Gastrocnemius medialis (tissue), 4 donors: Measurements from ENCODE around the gene KATNAL1. TPM values are rescaled to one million over a fixed set of nuclear protein-coding genes. Genes with fewer than 3 reads are reported as not detected.

Source experiments
- ATAC-seq, 2 donors: fragments of 150-250 bp; one replicate each; pipeline ENCODE4 v1.9.1; 2016
- DNase-seq, 2 donors: peaks; one replicate each; pipeline ENCODE4 v3.0.0-alpha.2; 2019
- H3K27ac ChIP-seq, 4 donors: fragments of 200-600 bp; sonication (generic); 1 replicate in 1 of 4; 2 replicates in 3 of 4; pipeline ENCODE4 v1.5.1; 2016 to 2018; ENCODE audit warnings: mild to moderate bottlenecking in 2 of 4, moderate library complexity in 1 of 4
- H3K27me3 ChIP-seq, 3 donors: fragments of 200-600 bp; sonication (generic) in 2 of 3; 1 replicate in 1 of 3; 2 replicates in 2 of 3; pipeline versions ENCODE4 v1.5.1 to v1.6.0; 2016 to 2019; ENCODE audit warnings: mild to moderate bottlenecking in 1 of 3, moderate library complexity in 1 of 3
- H3K36me3 ChIP-seq, 2 donors: fragments of 200-600 bp; sonication (generic) in 1 of 2; one replicate each; pipeline ENCODE4 v1.5.1; 2017 to 2018
- H3K4me1 ChIP-seq, 2 donors: fragments of 200-600 bp; sonication (generic) in 1 of 2; one replicate each; pipeline ENCODE4 v1.5.1; 2016 to 2017; ENCODE audit warnings: mild to moderate bottlenecking in 2 of 2
- H3K4me3 ChIP-seq, 4 donors: fragments of 200-600 bp; sonication (generic) in 3 of 4; 1 replicate in 1 of 4; 2 replicates in 3 of 4; pipeline ENCODE4 v1.5.1; 2016 to 2019; ENCODE audit warnings: mild to moderate bottlenecking in 2 of 4
- H3K9me3 ChIP-seq, 3 donors: fragments of 200-600 bp; sonication (generic) in 2 of 3; 1 replicate in 1 of 3; 2 replicates in 2 of 3; pipeline ENCODE4 v1.5.1; 2016 to 2019
- POLR2A ChIP-seq, 2 donors: fragments of 450-650 bp; IDR thresholded peaks; one replicate each; pipeline ENCODE4 v1.6.1; 2017; ENCODE audit warnings: antibody characterized with exemption in 2 of 2, mild to moderate bottlenecking in 2 of 2, moderate library complexity in 2 of 2
- in situ Hi-C, 4 donors: fragments of 200-750 bp; cut with MboI; loops; one replicate each; pipeline versions ENCODE4 v1.15.0 to v1.8.0; 2017; ENCODE audit warnings: low sequenced_read_pairs in 4 of 4
- intact Hi-C: fragments of 100-400 bp; cut with DNase I; formaldehyde crosslinking; loops from one replicate; pipeline ENCODE4 v1.15.1; 2023; ENCODE audit warnings: low total_unique reads
- total RNA-seq, 4 donors: library from RNA; depleted of rRNA; stranded (reverse); fragments of >200 nt; gene quantifications; one replicate each; pipeline versions ENCODE4 v1.1.0 to v1.2.3, GENCODE V29; 2016
- TF ChIP-seq, protein P1 (sequence below), 5 experiments: fragments of 450-650 bp in 3 of 5; fragments of 200-600 bp in 2 of 5; sonication (generic) in 2 of 5; IDR thresholded peaks in 4 of 5; conservative IDR thresholded peaks in 1 of 5; 1 replicate in 4 of 5; 2 replicates in 1 of 5; pipeline ENCODE4 v1.5.1; 2016 to 2019; ENCODE audit warnings: antibody characterized with exemption in 5 of 5, mild to moderate bottlenecking in 3 of 5, moderate library complexity in 3 of 5

KATNAL1 gene
- total RNA-seq, 4 donors from 2014 or later = 10.2 to 18.9 (median 12.1) TPM

DNA sequence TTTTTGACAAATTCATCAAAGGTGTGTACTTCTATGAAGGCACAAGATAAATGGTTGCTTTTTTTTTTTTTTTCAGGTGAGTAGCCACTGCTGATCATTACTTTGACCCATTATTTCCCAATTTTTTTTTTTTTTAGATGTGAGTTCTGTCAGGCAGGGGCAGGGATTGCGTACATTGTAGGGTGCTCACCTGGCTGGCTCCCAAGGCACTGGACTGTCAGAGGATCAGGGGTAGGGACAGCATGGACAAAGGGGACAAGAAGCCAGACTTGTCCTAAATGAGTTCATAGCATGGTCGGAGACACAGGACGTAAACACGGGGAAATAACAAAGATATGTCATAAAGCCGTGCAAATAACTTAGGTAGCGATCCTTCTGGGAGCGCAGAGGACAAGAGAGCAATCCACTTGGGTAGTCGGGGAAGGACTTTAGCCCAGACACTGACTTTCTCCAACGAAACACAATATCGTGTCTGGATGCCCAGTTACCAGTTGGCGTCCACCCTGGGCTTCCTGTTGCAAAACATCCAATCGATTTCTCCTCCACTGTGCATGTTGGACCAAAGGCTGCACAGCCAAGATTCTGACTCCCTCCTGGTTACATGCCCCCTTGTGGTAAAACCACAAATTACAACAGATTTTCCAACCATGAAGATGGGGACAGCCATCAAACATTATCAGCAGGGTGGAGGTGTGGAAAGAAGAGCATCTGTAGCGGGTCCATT is 27.5 kb upstream of the KATNAL1 start:
- Histone ChIP-seq H3K27me3 (no peaks in the 10 kb centered on the region), H3K27ac (no peak overlapping the region), H3K9me3 (no peaks in the 10 kb centered on the region), H3K4me1 (peaks cover 3% of the 10 kb centered on the region in 2 donors), H3K4me3 (no peak overlapping the region), H3K36me3 (no peaks in the 10 kb centered on the region)
- intact Hi-C loops = no loop called here
- ATAC-seq (peak; percentile 32 to 57), DNase-seq (no peak)
- TF ChIP-seq, protein P1, sequence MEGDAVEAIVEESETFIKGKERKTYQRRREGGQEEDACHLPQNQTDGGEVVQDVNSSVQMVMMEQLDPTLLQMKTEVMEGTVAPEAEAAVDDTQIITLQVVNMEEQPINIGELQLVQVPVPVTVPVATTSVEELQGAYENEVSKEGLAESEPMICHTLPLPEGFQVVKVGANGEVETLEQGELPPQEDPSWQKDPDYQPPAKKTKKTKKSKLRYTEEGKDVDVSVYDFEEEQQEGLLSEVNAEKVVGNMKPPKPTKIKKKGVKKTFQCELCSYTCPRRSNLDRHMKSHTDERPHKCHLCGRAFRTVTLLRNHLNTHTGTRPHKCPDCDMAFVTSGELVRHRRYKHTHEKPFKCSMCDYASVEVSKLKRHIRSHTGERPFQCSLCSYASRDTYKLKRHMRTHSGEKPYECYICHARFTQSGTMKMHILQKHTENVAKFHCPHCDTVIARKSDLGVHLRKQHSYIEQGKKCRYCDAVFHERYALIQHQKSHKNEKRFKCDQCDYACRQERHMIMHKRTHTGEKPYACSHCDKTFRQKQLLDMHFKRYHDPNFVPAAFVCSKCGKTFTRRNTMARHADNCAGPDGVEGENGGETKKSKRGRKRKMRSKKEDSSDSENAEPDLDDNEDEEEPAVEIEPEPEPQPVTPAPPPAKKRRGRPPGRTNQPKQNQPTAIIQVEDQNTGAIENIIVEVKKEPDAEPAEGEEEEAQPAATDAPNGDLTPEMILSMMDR (IDR thresholded peaks at IDR 0.05 in 4 of 5, conservative IDR thresholded peaks at IDR 0.05 in 1 of 5) = peak in 4 of 5 experiments; percentile 27 to 50 (median 37)
- TF ChIP-seq POLR2A (IDR thresholded peaks at IDR 0.05) = no peak
- in situ Hi-C loops = loop anchor here in 1 of 4 donors (25.0 kb wide), 1 partner anchor 198 kb away; no protein-coding TSS in a partner anchor

DNA sequence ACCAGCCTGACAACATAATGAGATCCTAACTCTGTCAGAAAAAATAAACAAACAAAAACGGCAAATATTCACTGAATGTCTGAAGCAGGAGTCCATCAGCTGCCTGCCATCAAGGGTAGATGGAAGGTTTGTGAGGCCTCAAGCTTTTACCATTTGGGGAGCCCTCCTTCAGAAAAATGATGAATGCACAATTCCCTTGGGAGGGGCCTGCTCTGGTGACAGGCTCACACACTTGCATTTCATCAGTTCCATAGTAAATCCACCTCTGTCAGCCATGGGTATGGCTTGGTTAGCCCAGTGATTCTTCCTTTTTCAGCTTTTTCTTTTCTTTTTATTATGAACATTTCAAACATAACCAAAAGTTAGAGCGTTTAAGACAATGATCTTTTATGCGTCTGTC is 26.3 kb upstream of the KATNAL1 start:
- in situ Hi-C loops = loop anchor here in 1 of 4 donors (25.0 kb wide), 1 partner anchor 196 kb away; no protein-coding TSS in a partner anchor
- intact Hi-C loops = no loop called here
- Histone ChIP-seq H3K9me3 (no peaks in the 10 kb centered on the region), H3K27me3 (no peaks in the 10 kb centered on the region), H3K36me3 (no peaks in the 10 kb centered on the region), H3K4me3 (no peak overlapping the region), H3K4me1 (no peaks in the 10 kb centered on the region), H3K27ac (no peak overlapping the region)
- no peak for TF ChIP-seq POLR2A (IDR thresholded peaks at IDR 0.05)
- TF ChIP-seq, protein P1 (IDR thresholded peaks at IDR 0.05 in 4 of 5, conservative IDR thresholded peaks at IDR 0.05 in 1 of 5) = no peak
- no peak for ATAC-seq
- DNase-seq = no peak

DNA sequence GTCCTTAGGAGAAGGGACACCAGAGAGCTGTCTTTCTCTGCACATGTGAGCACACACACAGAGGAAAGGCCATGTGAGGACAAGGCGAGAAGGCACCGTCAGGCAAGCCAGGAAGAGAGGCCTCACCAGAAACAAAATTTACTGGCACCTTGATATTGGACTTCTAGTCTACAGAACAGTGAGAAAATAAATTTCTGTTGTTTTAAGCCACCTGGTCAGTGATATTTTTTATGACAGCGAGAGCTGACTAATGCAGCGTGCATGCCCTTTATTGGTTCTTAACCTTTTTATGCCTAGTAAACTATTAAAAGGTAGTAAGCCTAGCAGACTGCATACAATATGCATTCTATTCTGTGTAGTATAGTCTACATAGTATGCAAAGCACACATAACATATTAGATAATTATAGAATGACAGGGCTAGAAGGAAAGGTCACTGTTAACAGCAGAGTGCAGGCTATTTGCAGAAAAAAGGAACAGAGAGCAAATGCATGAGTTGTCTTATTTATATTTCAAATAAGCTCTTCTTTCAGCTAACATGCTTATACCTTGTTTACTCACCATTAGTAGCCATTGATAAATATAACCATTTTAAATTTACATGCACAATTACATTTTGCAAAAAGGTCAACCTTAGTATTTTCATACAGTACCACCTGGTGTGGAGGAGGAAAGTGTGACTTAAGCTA is 25.2 kb upstream of the KATNAL1 start:
- Histone ChIP-seq H3K4me1 (no peaks in the 10 kb centered on the region), H3K9me3 (no peaks in the 10 kb centered on the region), H3K4me3 (no peak overlapping the region), H3K27ac (no peak overlapping the region), H3K27me3 (no peaks in the 10 kb centered on the region), H3K36me3 (no peaks in the 10 kb centered on the region)
- in situ Hi-C loops (loop anchor here in 1 of 4 donors (25.0 kb wide), 1 partner anchor 195 kb away; no protein-coding TSS in a partner anchor), intact Hi-C loops (no loop called here)
- TF ChIP-seq, protein P1 (IDR thresholded peaks at IDR 0.05 in 4 of 5, conservative IDR thresholded peaks at IDR 0.05 in 1 of 5) = no peak
- TF ChIP-seq POLR2A (IDR thresholded peaks at IDR 0.05) = no peak
- ATAC-seq (no peak), DNase-seq (no peak)

DNA sequence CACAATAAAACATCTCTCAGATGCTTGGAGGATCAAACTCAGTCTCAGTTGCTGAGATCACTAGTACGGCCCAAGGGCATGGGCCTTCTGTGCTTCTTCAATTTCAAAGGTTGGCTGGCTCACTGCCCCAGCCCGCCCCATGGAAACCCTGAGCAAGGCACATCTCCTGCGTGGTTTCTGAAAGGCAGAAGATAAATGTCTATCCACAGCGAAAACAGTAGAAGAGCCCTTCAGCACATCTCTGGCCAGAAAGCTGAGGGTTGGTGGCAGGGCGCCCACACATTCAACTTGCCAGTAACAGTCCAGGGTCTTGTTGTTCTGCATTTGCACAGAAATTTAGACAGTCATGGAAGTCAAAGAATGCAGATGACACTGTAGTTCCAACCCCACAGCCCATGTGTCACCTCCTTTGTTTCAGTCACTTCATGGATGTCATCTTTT is 24.0 kb upstream of the KATNAL1 start:
- no peaks in the 10 kb centered on the region for H3K9me3 ChIP-seq
- H3K4me3 ChIP-seq = no peak overlapping the region
- no peak for TF ChIP-seq POLR2A (IDR thresholded peaks at IDR 0.05)
- TF ChIP-seq, protein P1 (IDR thresholded peaks at IDR 0.05 in 4 of 5, conservative IDR thresholded peaks at IDR 0.05 in 1 of 5) = no peak
- H3K4me1 ChIP-seq = no peaks in the 10 kb centered on the region
- in situ Hi-C loops = loop anchor here in 1 of 4 donors (25.0 kb wide), 1 partner anchor 194 kb away; no protein-coding TSS in a partner anchor
- no peaks in the 10 kb centered on the region for H3K36me3 ChIP-seq
- DNase-seq (no peak), ATAC-seq (no peak)
- no peak overlapping the region for H3K27ac ChIP-seq
- H3K27me3 ChIP-seq = no peaks in the 10 kb centered on the region
- intact Hi-C loops = no loop called here
